SKM-1 treated with dmso at 0.1 percent for 144 hours (cell line): ENCODE data around the gene RBM26.

Source experiments
- DNase-seq: peaks from one replicate; lab custom pipeline; 2025; ENCODE audit not compliant: unreplicated experiment; lab: John Stamatoyannopoulos, UW

RBM26 gene, protein sequence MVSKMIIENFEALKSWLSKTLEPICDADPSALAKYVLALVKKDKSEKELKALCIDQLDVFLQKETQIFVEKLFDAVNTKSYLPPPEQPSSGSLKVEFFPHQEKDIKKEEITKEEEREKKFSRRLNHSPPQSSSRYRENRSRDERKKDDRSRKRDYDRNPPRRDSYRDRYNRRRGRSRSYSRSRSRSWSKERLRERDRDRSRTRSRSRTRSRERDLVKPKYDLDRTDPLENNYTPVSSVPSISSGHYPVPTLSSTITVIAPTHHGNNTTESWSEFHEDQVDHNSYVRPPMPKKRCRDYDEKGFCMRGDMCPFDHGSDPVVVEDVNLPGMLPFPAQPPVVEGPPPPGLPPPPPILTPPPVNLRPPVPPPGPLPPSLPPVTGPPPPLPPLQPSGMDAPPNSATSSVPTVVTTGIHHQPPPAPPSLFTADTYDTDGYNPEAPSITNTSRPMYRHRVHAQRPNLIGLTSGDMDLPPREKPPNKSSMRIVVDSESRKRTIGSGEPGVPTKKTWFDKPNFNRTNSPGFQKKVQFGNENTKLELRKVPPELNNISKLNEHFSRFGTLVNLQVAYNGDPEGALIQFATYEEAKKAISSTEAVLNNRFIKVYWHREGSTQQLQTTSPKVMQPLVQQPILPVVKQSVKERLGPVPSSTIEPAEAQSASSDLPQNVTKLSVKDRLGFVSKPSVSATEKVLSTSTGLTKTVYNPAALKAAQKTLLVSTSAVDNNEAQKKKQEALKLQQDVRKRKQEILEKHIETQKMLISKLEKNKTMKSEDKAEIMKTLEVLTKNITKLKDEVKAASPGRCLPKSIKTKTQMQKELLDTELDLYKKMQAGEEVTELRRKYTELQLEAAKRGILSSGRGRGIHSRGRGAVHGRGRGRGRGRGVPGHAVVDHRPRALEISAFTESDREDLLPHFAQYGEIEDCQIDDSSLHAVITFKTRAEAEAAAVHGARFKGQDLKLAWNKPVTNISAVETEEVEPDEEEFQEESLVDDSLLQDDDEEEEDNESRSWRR

DNA sequence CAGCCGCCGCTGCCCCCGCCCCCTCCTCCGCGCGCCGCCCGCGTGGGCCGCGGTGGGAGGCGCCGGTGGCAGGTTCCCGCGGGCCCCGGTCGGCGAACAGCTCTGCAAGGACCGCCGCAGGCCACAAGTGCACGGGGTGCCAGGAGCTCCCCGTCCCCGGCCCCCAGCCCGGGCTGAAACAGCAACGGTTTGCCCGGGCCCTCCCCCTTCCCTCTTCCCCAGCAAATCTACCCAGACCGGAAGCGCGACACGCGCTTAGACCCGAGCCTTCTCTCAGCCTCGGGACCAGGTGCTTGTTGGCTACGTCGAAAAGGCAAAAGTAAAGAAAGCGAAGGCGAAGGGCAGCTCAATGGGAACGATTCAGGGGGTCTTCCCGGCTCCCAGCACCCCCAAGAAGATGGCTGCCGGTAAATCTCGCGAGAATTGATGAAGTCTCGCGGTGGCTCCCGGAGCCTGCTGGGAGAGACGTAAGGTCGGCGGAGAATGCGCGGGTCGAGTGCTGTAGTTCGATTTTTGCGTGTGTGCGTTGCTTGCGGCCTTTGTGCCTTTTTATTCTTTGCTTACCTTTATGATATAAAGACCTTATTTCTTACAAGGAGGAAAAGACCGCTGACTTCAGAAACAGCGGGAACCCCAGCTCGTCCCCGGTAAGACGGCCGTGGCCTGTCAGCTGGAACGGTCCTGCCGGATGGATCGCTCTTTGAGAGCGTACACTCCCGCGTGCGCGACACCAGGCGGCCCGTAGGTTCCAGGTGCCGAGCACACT lies at the start of gene RBM26:
RBM26 (minus strand) TSS at position 425 of the 766 bp plus-strand sequence. CDS start 481 bp downstream, outside the sequence.
- DNase-seq = peak; percentile 85

DNA sequence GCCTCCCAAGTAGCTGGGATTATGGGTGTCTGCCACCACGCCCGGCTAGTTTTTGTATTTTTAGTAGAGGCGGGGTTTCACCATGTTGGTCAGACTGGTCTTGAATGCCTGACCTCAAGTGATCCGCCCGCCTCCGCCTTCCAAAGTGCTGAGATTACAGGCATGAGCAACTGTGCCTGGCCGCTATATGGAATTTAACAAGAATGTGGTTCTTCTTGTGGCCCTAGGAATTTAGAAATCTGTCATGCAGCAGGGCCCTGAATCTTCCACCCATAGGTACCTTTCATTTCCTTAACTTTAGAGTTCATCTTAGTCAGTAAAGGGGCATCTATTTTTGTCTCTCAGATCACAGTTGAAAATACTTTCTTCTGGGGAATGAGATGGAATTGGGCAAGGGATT lies 49.3 kb upstream of the RBM26 start:
- no peak for DNase-seq

DNA sequence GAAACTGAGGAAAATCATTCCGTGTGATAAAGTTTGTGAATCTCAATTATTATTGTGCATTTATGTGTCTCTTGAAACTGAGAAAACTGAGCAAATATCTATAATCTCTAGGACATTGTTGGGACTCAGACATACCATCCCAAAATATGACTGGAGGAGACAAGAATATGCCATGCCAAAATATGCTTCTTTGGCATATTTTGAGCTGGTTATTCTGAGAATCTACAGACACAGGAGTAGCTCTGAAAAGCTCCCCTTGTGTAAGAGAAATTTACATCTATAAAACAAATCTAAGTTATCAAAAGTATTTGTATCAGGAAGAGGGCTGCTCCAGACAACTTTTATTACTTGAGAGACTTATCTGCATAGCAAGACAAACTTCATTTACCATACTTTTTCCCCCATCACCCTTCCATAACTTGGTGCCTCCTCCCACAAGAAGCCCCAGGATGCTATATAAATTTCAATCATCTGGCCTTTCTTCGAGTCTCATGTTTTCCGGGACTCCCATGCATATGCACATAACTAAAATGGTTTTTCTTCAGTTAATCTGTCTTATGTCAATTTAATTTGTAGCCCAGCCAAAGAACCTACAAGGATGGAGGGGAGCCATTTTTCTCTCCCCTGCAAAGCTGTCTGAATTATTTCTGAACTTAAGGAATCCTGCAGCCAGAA lies 46.3 kb upstream of the RBM26 start:
- DNase-seq = no peak

DNA sequence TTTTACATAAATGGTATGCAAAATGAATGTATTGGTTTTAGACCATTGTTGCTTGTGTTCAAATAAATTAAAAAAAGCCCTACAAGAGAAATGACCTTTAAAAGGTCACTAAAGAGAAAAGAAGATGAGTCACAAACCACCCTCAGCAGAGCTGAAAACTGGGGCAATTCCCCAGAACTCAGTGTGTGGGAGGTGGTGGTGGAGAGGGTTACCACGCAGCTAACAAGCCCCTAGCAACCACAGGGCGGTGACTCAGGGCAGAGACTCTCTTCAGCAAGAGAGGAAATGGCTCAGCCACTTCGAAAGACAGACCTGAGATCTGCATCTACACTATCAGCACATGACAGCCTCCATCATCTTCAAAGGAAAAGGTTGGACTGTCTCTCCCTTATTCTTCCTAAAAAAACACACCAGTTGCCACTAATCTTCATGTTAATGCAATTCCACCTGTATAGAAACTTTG lies 45.5 kb upstream of the RBM26 start:
- peak; percentile 75 for DNase-seq

DNA sequence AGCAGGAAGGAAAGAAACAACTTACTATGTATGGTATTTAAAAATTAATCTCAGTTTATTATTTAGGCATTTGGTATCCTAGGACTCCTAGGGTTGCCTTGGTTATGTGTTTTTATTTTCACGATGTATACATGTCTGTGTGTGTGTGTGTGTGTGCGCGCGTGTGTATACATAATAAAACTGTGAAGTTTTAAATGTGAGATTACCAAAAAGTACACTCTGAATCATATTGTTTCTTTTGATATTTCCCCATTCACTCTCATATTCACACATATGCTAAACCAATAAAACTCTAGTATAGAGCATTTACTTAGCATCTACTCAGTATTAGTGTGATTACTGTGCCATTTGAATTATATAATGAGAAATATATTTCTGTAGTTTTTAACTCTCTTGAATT lies 44.1 kb upstream of the RBM26 start:
- DNase-seq = no peak

DNA sequence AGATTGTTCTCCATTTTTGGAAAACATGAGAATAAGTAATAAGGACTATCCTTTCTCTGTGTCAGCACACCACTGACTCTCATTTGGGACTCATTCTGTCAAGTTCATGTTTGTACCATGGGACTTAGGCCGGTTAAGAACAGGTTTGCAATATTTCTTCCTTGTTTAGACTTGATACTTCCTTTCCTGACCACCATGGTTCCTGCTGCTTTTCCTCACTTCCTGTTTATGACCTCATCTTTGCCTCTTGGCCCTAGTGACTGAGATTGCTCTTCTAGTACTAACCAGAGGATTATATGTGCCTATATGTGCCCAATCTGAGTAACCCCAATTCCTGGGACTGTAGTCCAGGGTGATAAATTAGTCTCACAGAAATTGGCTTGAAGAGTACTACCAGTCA lies 42.4 kb upstream of the RBM26 start:
- DNase-seq = peak; percentile 69

DNA sequence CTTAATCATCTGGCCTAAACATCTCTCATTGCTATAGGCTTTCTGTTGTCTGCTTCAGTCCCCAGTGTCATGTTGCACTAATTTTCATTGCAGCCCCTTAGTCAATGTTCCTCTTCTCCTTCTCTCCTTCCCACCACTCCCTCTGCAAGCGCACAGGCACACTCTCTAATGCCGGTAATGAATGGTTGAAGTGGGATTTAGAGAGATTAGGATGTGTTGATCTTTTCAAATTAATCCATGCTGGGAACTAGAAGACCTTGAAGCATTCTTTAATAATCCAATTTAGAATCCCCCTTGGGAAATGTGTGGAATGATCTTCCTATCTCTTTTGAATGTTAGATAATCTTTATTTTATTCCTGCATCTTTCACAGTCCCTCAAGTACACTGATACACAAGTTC lies 41.7 kb upstream of the RBM26 start:
- no peak for DNase-seq

DNA sequence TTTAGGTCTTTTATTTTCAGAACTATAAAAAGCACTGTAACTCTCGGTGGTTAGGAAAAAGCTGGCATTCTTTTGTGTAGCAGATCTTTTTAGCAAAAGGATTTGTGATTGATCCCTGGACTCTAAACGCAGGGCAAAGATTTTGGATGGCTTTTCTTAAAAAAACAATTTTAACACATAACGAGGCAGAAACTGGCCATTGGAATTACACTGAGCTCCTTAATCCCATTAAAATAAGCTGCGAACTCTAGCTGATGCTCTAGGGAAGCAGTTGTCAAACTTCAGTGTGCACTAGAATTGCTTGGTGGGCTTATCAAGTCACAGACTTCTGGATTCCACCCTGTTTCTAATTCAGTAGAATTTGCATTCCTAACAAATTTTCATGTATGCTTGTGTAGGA lies 41.1 kb upstream of the RBM26 start:
- no peak for DNase-seq

DNA sequence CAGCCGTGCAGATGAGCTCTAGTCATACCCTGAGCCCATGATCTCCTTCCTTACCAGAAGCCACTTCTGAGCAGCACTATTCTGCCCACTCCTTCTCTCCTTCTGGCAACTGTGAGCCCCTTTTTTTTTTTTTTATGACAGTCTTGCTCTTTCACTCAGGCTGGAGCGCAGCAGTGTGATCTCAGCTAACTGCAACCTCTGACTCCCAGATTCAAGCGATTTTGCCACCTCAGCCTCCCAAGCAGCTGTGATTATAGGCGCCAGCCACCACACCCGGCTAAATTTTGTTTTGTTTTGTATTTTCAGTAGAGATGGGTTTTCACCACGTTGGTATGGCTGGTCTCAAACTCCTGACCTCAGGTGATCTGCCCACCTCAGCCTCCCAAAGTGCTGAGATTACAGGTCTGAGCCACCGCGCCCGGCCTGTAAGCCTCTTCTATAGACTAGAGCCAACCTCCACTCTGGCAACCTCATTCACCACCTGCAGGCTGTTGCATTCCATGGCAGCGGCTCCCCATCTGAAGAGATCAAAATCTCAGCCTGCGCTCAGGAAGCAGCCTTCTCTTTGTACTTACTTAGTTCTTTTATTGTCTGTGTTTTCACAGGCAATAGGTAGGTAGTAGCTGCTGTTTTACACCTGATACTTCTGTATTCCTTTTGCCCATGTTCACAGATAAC lies 40.1 kb upstream of the RBM26 start:
- DNase-seq = no peak

DNA sequence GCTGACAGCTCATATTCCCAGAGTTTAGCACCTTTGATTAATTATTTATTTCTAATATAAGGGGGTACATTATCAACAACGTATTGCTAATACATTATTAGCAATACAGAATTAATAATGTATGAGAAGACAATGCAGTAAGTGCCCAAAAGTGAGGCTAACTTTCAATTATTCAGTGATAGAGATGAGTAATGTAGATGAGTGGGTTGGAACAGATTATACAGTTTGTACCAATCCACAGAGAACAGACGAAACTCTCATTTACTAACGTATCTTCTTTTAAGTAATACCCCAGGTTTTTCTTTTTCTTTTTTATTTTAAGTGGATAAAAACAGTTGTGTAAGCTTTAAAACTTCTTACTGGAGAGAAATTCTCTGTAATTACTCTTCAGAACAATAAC lies 36.7 kb upstream of the RBM26 start:
- DNase-seq = no peak

DNA sequence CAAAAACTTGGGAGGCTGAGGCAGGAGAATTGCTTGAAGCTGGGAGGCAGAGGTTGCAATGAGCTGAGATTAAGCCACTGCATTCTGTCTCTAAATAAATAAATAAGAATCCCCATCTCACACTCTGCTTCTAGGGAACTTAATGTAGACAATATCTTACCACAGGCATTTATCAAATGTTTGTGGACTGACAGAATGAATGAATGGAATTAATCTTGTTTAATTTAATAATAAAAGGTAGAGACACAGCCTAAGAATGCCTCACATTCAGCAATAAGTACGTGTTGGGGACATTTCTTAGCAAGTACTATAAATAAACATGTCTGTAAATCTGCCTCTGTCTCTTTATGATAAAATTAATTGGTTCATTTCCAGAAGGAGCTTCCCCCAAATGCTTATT lies 36.2 kb upstream of the RBM26 start:
- no peak for DNase-seq

DNA sequence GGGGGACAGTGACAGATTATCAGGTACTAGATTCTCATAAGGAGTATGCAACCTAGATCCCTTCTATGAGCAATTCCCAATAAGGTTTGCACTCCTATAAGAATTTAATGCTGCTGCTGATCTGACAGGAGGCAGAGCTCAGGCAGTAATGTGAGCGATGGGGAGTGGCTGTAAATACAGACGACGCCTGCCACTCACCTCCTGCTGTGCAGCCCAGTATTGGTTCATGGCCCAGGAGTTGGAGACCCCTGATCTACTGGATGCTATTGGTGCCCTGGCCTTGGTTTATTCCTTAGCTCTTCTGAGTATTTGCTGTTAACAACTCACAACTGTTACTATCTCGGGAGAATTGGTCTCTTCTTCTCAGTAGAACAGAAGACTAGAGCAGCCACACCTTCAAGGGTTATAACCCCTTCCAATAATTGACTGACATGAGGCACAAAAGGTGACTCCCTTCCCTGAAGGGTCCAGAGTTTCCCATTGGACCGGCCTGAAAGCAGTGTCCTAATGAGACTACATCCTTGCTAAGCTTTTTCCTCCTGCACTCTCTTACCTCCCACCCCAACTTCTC lies 35.0 kb upstream of the RBM26 start:
- no peak for DNase-seq

DNA sequence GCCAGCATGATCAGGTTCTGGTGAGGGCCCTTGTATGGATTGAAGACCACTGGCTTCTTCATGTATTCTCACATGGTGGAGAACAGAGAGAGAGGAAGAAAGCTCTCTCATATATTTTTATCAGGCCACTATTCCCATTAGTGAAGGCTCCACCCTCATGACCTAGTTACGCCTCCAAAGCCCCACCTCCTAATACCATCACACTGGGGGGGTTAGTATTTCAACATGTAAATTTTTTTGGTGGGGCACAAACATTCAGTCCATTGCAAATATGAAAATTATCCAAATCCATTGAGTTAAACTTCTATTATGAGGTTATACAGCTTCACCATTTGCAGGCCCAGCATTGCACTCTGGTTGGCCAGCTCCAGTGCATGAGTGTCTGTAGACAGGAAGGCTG lies 33.2 kb upstream of the RBM26 start:
- no peak for DNase-seq

DNA sequence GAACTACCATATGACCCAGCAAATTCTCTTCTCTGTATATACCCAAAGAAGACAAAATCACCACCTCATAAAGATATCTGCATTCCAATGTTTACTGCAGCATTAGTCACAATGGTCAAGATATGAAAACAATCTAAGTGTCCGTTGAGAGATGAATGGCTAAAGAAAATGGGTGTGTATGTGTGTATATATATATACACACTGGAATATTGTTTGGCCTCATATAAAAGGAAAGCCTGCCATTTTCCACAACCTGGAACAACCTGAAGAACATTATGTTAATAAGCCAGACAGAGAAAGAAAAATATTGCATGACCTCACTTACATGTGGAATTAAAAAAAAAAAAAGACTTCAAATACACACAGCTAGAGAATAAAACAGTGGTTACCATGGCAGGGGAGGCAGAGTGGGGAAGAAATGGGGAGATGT lies 29.5 kb upstream of the RBM26 start:
- no peak for DNase-seq

DNA sequence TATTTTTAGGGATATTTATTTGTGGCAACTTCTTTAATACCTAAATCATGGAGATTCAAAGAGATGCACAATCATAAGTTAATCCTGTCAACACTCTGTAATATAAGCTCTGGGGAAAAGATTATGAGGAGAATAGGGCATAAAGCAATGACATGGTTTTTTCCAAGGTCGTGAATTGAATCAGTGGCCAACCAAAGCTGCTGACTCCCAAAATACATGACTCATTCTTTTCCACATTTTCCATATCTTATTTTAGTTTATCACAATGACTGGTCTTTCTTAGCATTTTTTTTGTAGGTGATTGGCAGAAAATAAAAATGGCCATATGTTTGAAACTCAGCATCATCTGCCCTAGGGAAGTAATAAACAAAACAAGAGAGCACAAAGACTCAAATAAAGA lies 28.5 kb upstream of the RBM26 start:
- no peak for DNase-seq

DNA sequence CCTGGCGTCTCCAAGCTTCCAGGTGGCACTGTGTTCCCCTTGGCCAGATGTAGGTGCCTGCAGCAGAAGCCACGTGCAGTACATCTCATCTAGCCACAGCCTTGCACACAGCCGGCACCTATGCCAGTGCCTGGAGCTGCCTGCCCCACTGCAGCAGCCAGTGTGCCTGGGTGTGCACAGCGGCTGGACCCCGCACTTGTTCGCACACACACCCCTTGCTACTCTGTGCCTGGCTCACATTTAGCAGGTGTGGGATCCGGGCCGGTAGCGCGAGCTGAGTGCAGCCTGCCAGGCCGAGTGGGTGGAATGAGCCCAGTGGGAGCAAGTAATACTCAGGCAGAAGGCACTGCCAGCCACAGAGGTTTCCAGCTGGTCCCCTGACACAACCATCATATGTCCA lies 26.9 kb upstream of the RBM26 start:
- DNase-seq = no peak

DNA sequence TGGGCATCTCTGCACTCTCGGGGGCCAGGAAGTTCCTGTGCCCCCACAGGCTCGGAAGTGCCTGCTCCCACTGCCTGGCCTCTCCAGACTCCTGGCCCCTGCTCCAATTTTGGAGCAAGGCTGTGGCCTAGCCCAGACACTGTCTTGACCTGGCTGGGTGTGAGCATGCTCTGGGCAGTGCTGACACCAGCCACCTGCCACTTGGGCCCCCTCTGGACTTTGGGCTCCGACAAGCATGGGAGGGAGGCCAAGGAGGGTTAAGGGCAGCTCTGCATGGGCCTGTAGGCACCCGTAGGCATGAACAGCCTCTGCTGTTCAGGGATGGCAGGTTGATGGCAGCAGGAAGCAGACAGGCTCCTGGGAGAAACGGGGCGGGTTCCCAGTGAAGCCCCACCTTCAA lies 26.0 kb upstream of the RBM26 start:
- no peak for DNase-seq

DNA sequence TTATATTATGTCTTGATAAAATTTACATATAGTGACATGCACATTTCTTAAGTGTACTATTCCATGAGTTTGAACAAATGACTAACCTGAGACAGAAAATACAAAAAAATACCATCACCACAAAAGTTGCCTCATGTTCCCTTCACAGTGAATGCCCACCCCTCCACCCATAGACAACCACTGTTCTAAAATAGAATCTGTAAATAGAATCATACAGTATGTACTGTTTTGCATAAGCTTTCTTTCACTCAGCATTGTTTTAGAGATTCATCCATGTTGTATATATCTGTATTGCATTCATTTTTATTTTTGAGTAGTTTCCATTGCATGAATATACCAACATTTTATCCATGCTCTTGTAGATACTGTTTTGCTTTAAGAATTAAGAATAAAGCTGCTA lies 23.3 kb upstream of the RBM26 start:
- no peak for DNase-seq

DNA sequence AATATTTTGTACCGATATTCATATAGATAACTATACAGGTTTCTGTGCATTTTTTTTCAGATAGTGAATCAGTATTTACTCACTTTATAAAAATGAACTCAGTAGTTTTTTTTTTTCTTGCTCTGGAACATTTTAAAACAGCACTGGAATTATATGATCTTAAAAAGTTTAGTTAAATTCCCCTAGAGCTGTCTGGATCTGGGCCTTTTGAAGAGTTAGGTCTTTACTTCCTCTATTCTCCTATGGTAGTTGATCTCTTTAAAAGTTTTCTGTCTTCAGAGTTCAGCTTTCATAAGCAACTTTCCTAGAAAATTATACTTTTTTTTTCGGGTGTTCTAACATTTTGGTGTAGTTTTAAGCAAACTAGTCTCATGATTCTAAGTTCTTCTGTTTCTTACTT lies 21.8 kb upstream of the RBM26 start:
- DNase-seq = peak; percentile 18

DNA sequence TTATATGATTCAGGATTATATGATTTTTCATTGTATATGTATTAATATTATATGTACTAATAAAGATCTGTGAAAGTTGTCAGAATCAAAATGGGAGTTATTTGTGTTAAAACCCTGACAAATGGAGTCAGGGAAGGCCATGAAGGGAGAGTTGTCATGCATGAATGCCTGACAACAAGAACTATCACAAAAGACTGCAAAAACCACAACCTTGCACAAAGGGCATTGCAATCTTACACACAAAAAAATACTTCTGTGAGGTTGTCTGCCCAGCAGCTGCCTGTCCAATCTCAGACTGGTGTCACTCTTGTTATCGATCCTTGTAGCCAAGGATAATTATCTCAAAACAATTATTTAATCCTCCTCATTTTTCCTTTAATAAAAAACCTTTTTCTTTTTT lies 21.2 kb upstream of the RBM26 start:
- no peak for DNase-seq
